Activated effector memory CD4-positive, alpha-beta T cell treated with anti-CD3 and anti-CD28 coated beads, Interleukin-2, amount 50 U/mL, for 16 hours (primary cell): ENCODE measurements around the gene ADAT1.

Experiments
- DNase-seq: peaks from one replicate; pipeline ENCODE4 v3.0.0-alpha.2; 2020

Gene ADAT1

DNA sequence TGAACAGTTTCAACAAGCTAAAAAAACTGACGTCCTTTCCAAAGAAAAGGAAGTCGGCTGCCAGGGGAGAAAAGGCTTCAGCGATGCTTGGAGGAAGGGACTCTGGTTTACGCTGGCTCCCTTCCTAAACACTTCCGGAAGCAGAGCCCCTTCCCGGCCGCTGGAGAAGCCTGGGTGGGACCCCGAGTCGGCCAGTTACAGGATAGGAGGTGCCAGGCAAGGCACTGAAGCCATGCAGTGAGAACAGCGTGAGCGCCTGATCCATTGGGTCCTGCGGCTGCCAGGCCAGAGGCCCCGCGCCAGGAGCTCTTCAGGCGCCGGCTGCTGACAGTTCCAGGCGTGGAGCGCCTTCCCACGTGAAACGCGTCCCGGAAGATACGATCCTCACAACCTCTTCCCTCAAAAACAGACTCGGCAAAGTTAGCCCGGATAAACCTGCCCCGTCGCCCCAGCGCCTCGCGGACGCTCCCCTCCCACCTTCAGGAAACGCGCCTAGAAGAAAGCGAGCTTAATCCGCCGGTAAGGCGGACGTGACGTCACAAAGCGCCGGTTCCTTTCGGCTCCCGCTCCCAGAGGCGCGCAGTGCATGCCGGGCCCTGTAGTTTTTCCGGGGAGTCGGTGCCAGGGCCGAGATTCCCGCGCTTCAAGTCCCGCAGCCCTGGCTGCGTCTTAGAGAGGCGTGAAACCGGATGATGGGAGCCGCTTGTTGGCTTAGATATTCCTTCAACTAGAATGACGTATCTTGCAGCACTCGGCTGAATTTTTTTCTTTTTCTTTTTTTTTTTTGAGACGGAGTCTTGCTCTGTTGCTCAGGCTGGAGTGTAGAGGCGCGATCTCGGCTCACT, at the start of gene ADAT1:
TSS of gene ADAT1 (minus strand) at position 521 of the 845 bp plus-strand sequence. CDS start 2,482 bp downstream, outside the sequence.
- peak; percentile 100 for DNase-seq

GRCh38 chr16:75667503-75667902, 44.4 kb upstream of the ADAT1 start:
- DNase-seq, result no peak

- DNase-seq, result no peak
Observed at GRCh38 chr16:75660726-75661302, 37.7 kb upstream of the ADAT1 start.

GRCh38 chr16:75660321-75660720, 37.2 kb upstream of the ADAT1 start:
- DNase-seq, result no peak

- no peak for DNase-seq
Observed at GRCh38 chr16:75658175-75658574, 35.1 kb upstream of the ADAT1 start.

DNA sequence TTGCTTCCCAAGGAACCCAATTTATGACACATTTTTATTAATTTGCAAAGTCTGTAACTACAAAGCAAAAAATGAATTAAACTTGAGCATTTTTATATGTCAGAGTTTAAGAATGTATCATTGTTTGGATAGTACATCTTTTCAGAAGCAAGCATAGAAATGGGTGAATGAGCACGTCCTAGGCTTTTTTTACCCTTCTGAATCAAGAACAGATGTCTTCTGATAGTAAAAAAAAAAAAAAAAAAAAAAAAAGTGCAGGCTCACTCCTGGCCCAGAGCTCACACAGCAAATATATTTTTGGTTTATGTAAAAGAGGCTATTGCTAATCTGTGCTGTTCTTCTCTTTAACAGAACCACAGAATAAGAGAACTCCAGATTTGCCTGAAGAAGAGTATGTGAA, 30.8 kb upstream of the ADAT1 start:
- DNase-seq, result no peak

- peak; percentile 95 for DNase-seq
Observed at GRCh38 chr16:75648265-75649076, 25.4 kb upstream of the ADAT1 start.

- peak; percentile 99 for DNase-seq
Observed at GRCh38 chr16:75647492-75648264, 24.6 kb upstream of the ADAT1 start, which contains the start of the genes KARS1 and TERF2IP. KARS1 (minus strand) TSS chr16:75647665; CDS start chr16:75647639, 26 bp downstream. TERF2IP (plus strand) TSS chr16:75647773; CDS start chr16:75647883, 110 bp downstream.

DNA sequence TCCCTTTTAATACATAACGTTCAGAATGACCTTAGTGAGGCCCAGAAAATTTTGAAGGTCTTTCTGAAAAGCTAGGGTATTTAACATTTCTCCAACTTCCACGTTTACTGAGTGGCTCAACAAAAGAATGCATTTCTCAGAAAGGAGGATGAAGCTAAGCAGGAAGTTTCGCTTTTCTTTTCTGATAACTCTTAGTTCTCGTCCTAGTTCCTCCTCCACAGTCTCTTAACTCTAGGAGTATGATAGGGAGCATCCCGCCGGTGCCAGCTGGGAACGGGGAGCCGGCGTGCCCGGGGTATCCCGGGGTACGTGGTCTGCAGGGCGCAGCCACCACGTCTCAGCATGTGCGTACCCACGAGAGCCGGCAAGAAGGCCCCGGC, 24.0 kb upstream of the ADAT1 start:
- no peak for DNase-seq

DNA sequence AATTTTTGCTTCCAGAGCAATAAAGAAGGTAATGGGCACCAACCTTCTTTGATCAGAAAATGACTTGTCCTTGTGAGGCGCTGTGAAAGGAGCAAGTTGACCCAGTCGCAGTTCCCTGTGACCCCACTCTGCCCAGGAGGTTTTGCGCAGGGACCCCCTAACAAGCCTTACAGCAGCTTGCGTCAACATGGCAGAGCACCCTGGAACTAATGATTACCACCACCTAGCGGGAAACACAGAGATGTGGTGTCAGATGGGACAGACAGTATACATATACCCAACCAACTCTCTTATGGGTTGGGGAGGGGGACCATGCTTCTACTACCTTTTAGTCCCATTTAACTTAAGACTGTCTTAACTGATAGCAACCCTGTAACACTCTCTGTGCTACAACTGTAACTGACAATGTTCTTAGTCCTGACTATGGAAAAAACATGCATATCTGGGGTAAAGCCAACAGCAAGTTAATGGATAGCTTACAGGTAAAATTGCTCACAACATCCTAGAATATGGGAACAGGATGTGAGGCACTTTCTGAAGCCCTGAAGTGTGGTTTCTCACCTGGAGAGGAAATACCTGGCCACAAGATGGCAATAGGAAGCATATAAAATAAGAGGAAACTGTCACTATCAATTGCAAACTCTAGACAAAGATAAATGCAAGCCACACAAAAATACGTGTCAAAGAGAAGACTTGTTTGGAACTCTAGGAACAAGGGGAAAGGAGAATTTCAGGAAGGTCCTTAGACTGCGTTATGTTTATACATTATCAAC, 21.3 kb upstream of the ADAT1 start:
- DNase-seq, result no peak

GRCh38 chr16:75640598-75640997, 17.5 kb upstream of the ADAT1 start:
- no peak for DNase-seq

DNA sequence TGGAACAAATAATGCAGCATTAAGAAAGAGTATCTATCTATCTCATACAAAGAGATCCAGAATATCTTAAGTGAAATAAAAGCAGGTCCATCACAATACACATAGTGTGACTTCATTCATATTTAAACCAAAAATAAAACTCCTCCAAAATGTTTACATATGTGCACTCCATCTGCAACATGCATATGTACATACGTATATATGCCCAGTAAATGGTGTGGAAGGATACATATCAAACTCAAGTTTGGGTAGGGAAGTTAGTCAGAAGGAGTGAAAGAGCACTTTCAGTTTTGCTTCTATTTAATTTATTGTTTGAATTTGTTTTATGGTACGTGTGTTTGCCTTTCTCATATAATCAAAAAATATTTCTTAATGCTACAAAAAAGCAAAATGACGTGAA, 12.0 kb upstream of the ADAT1 start:
- no peak for DNase-seq

- no peak for DNase-seq
Observed at GRCh38 chr16:75632857-75633256, 9.8 kb upstream of the ADAT1 start.

- no peak for DNase-seq
Observed at GRCh38 chr16:75630052-75630451, 7.0 kb upstream of the ADAT1 start.

- DNase-seq, result no peak
Observed at GRCh38 chr16:75629132-75629531, 6.1 kb upstream of the ADAT1 start.

GRCh38 chr16:75628351-75628750, 5.3 kb upstream of the ADAT1 start:
- no peak for DNase-seq

DNA sequence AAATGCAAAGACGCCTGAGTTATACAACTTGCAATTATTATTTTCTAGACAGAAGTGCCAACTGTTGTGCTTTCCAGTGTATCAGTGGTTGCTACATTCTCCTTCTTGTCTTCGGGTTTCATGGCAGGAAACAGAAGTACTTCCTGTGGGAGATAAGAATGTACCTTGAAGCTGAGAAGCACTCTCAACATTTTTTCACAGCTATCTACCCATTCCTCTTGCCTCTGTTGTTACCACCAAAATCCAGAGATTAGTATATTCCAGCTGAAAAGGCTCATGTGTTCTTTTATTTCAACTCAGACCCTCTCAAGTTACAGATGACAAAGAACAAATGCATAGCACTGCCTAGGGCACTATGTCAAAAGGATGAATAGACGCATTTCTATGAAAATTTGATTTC, 4.8 kb upstream of the ADAT1 start:
- no peak for DNase-seq

GRCh38 chr16:75626806-75627205, 3.7 kb upstream of the ADAT1 start:
- DNase-seq, result no peak

GRCh38 chr16:75624921-75625334, 1.8 kb upstream of the ADAT1 start:
- DNase-seq, result no peak

DNA sequence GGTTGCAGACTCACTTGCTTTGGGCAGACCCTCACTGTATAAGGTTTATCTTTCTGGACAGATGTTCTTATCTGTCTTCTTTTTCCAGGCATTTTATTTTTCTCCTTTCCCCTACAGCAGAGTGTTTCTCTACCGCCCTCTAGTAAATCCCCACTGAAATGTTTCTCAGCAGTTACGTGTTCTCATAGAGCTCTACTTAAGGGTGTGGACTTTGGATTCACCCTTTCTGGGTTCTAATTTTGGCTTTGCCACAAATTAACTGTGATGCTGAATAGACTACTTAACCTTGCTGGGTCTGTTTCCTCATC, 2.0 kb downstream of the ADAT1 start:
- DNase-seq, result no peak

DNA sequence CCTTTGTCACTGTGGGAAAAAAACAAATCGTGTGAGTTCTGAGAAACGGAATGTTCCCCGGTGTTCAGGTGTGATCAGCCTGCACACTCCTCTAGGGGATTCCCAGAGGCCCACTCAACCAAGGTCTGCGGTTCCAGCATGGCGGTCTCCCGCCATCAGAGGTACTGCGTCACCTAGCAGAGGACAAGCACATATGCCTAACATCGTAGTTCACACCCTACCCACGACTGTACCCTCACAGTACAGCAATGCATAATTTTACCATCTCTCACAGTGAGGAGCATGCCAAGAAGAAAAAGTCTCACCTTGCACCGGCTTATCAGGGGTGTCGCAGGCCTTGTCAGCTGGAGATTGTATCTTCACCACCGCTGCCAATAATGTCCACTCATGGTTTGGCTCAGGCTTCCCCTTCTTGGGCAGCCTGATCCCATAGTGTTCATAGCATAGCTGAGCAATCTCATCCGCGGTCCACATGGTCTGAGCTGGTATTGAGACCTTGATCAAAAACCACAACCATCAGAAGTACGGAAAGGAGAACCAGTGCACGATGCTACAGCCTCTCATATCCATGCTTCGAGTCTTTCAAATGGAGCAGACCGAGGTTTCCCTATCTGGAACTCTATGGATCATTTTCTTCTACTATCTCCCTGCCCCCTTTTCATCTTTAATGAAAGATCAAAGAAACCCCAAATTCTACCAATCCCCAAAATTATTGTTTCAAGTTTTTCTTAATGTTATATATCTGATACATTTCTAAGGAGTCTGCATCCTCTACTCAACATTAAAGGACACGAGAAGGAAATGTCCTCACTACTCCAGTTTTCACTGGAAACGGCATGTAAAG, 2.5 kb downstream of the ADAT1 start:
- DNase-seq, result peak; percentile 77
